Liver (tissue), 3 donors: ENCODE results near the gene ACTL8.

ENCODE experiments used
- CTCF ChIP-seq: fragments of 150-350 bp; IDR thresholded peaks from 2 replicates; pipeline ENCODE4 v1.5.1; 2017; ENCODE audit warnings: improper control_type of control experiment, low read depth, low read length; ENCODE audit not compliant: missing input control
- FOXA1 ChIP-seq: IDR thresholded peaks from 2 replicates; pipeline ENCODE4 v1.6.1; 2016; ENCODE audit warnings: antibody characterized with exemption
- JUND ChIP-seq, 2 donors: IDR thresholded peaks; 2 replicates each; pipeline ENCODE4 v1.6.1; 2016; ENCODE audit warnings: antibody characterized with exemption in 2 of 2
- MAX ChIP-seq: IDR thresholded peaks from 2 replicates; pipeline ENCODE4 v1.6.1; 2016; ENCODE audit warnings: antibody characterized with exemption
- NR2F2 ChIP-seq: IDR thresholded peaks from 2 replicates; pipeline ENCODE4 v1.6.1; 2016; ENCODE audit warnings: antibody characterized with exemption
- REST ChIP-seq: IDR thresholded peaks from 2 replicates; pipeline ENCODE4 v1.6.1; 2016; ENCODE audit warnings: antibody characterized with exemption, mild to moderate bottlenecking
- SP1 ChIP-seq: IDR thresholded peaks from 2 replicates; pipeline ENCODE4 v1.6.1; 2018; ENCODE audit warnings: antibody characterized with exemption, mild to moderate bottlenecking
- TAF1 ChIP-seq: conservative IDR thresholded peaks from 2 replicates; pipeline ENCODE4 v1.6.1; 2016; ENCODE audit warnings: antibody characterized with exemption, mild to moderate bottlenecking
- YY1 ChIP-seq: IDR thresholded peaks from 2 replicates; pipeline ENCODE4 v1.6.1; 2016; ENCODE audit warnings: antibody characterized with exemption, mild to moderate bottlenecking
- ZBTB33 ChIP-seq: IDR thresholded peaks from 2 replicates; pipeline ENCODE4 v1.6.1; 2016; ENCODE audit warnings: antibody characterized with exemption
- donor health status: healthy.
- donor health status: healthy.

GRCh38 chr1:17873007-17873675 lies 118.0 kb downstream of the ACTL8 start:
- no peak for TF ChIP-seq TAF1
- TF ChIP-seq CTCF: no peak
- TF ChIP-seq MAX: no peak
- no peak for TF ChIP-seq JUND (IDR thresholded peaks at IDR 0.05)
- no peak for TF ChIP-seq ZBTB33
- TF ChIP-seq REST: no peak
- no peak for TF ChIP-seq SP1
- TF ChIP-seq YY1: no peak
- no peak for TF ChIP-seq NR2F2
- no peak for TF ChIP-seq FOXA1
